ENCODE data around the gene FMN2.

Gene FMN2

GRCh38 chr1:240500647-240501046, 409.0 kb downstream of the FMN2 start:
- no peak overlapping the region for H3K4ac ChIP-seq (ENCODE audit: low read depth, low read length)
- H2AK5ac ChIP-seq (ENCODE audit: low read length) = no peak overlapping the region
- H3K4me2 ChIP-seq (ENCODE audit: low read length) = no peak overlapping the region
- H3K9ac ChIP-seq (ENCODE audit: low read length) = no peak overlapping the region
- H3K79me1 ChIP-seq (ENCODE audit: low read length) = no peaks in the 10 kb centered on the region
- no peak overlapping the region for H3K27ac ChIP-seq (ENCODE audit: low read depth, low read length)
- H2BK5ac ChIP-seq (ENCODE audit: low read length) = no peak overlapping the region
- DNase-seq = no peak
- H3K36me3 ChIP-seq (ENCODE audit: control insufficient read depth, insufficient read depth, low read length) = no peaks in the 10 kb centered on the region
- no peak overlapping the region for H4K5ac ChIP-seq (ENCODE audit: low read length)
- no peak overlapping the region for H3K23ac ChIP-seq (ENCODE audit: low read length)
- H3K4me1 ChIP-seq (ENCODE audit: control insufficient read depth, low read depth, low read length) = no peaks in the 10 kb centered on the region
- no CpG with 5 or more reads among the region's 4 CpGs for whole genome bisulfite sequencing (ENCODE audit: extremely low coverage, insufficient coverage, low lambda C conversion rate)
- no peak overlapping the region for H2BK120ac ChIP-seq (ENCODE audit: low read depth, low read length)
- no peak overlapping the region for H3K56ac ChIP-seq (ENCODE audit: low read length)
- H3K4me3 ChIP-seq (ENCODE audit: low read length) = no peak overlapping the region
- no peak overlapping the region for H2BK15ac ChIP-seq (replicated peaks; ENCODE audit: low read depth)
- no peaks in the 10 kb centered on the region for H3K79me2 ChIP-seq (ENCODE audit: control insufficient read depth, insufficient read depth, low read length)
- no peak overlapping the region for H4K8ac ChIP-seq (ENCODE audit: low read depth, low read length)
- no peaks in the 10 kb centered on the region for H3K27me3 ChIP-seq (ENCODE audit: insufficient read depth, low read length, poor library complexity)
- no peak overlapping the region for H3K18ac ChIP-seq (ENCODE audit: low read length)

GRCh38 chr1:240501115-240501514, 409.4 kb downstream of the FMN2 start:
- Histone ChIP-seq H3K36me3 (ENCODE audit: control insufficient read depth, insufficient read depth, low read length) (no peaks in the 10 kb centered on the region), H3K4me3 (ENCODE audit: low read length) (no peak overlapping the region), H3K79me1 (ENCODE audit: low read length) (no peaks in the 10 kb centered on the region), H3K18ac (ENCODE audit: low read length) (no peak overlapping the region), H2AK5ac (ENCODE audit: low read length) (no peak overlapping the region), H3K4me2 (ENCODE audit: low read length) (no peak overlapping the region), H4K8ac (ENCODE audit: low read depth, low read length) (no peak overlapping the region), H3K56ac (ENCODE audit: low read length) (no peak overlapping the region), H3K27me3 (ENCODE audit: insufficient read depth, low read length, poor library complexity) (no peaks in the 10 kb centered on the region), H3K79me2 (ENCODE audit: control insufficient read depth, insufficient read depth, low read length) (no peaks in the 10 kb centered on the region), H3K4ac (ENCODE audit: low read depth, low read length) (no peak overlapping the region), H3K27ac (ENCODE audit: low read depth, low read length) (no peak overlapping the region), H2BK15ac (replicated peaks; ENCODE audit: low read depth) (no peak overlapping the region), H2BK5ac (ENCODE audit: low read length) (no peak overlapping the region), H3K9ac (ENCODE audit: low read length) (no peak overlapping the region), H3K23ac (ENCODE audit: low read length) (no peak overlapping the region), H2BK120ac (ENCODE audit: low read depth, low read length) (no peak overlapping the region), H4K5ac (ENCODE audit: low read length) (no peak overlapping the region), H3K4me1 (ENCODE audit: control insufficient read depth, low read depth, low read length) (no peaks in the 10 kb centered on the region)
- no peak for DNase-seq
- no CpG with 5 or more reads among the region's 2 CpGs for WGBS (ENCODE audit: extremely low coverage, insufficient coverage, low lambda C conversion rate)

GRCh38 chr1:240503036-240503435, 411.4 kb downstream of the FMN2 start:
- Histone ChIP-seq H3K79me2 (ENCODE audit: control insufficient read depth, insufficient read depth, low read length) (no peaks in the 10 kb centered on the region), H2BK5ac (ENCODE audit: low read length) (no peak overlapping the region), H4K8ac (ENCODE audit: low read depth, low read length) (no peak overlapping the region), H3K4ac (ENCODE audit: low read depth, low read length) (no peak overlapping the region), H3K79me1 (ENCODE audit: low read length) (no peaks in the 10 kb centered on the region), H3K4me2 (ENCODE audit: low read length) (no peak overlapping the region), H4K5ac (ENCODE audit: low read length) (no peak overlapping the region), H3K9ac (ENCODE audit: low read length) (no peak overlapping the region), H3K4me1 (ENCODE audit: control insufficient read depth, low read depth, low read length) (no peaks in the 10 kb centered on the region), H3K36me3 (ENCODE audit: control insufficient read depth, insufficient read depth, low read length) (no peaks in the 10 kb centered on the region), H2BK120ac (ENCODE audit: low read depth, low read length) (no peak overlapping the region), H3K56ac (ENCODE audit: low read length) (no peak overlapping the region), H3K18ac (ENCODE audit: low read length) (no peak overlapping the region), H3K4me3 (ENCODE audit: low read length) (no peak overlapping the region), H2BK15ac (replicated peaks; ENCODE audit: low read depth) (no peak overlapping the region), H3K23ac (ENCODE audit: low read length) (no peak overlapping the region), H2AK5ac (ENCODE audit: low read length) (no peak overlapping the region), H3K27ac (ENCODE audit: low read depth, low read length) (no peak overlapping the region), H3K27me3 (ENCODE audit: insufficient read depth, low read length, poor library complexity) (no peaks in the 10 kb centered on the region)
- DNase-seq = no peak
- WGBS (ENCODE audit: extremely low coverage, insufficient coverage, low lambda C conversion rate) = no CpG with 5 or more reads among the region's 4 CpGs

GRCh38 chr1:240503558-240503957, 411.9 kb downstream of the FMN2 start:
- H3K9ac ChIP-seq (ENCODE audit: low read length) = no peak overlapping the region
- no peaks in the 10 kb centered on the region for H3K4me1 ChIP-seq (ENCODE audit: control insufficient read depth, low read depth, low read length)
- no peak for DNase-seq
- WGBS (ENCODE audit: extremely low coverage, insufficient coverage, low lambda C conversion rate) = no CpG with 5 or more reads among the region's 1 CpG
- no peak overlapping the region for H2BK15ac ChIP-seq (replicated peaks; ENCODE audit: low read depth)
- H3K27me3 ChIP-seq (ENCODE audit: insufficient read depth, low read length, poor library complexity) = no peaks in the 10 kb centered on the region
- no peak overlapping the region for H3K4me2 ChIP-seq (ENCODE audit: low read length)
- no peak overlapping the region for H4K5ac ChIP-seq (ENCODE audit: low read length)
- H3K56ac ChIP-seq (ENCODE audit: low read length) = no peak overlapping the region
- no peaks in the 10 kb centered on the region for H3K79me2 ChIP-seq (ENCODE audit: control insufficient read depth, insufficient read depth, low read length)
- no peak overlapping the region for H2BK120ac ChIP-seq (ENCODE audit: low read depth, low read length)
- H4K8ac ChIP-seq (ENCODE audit: low read depth, low read length) = no peak overlapping the region
- no peak overlapping the region for H3K23ac ChIP-seq (ENCODE audit: low read length)
- H3K79me1 ChIP-seq (ENCODE audit: low read length) = no peaks in the 10 kb centered on the region
- H3K27ac ChIP-seq (ENCODE audit: low read depth, low read length) = no peak overlapping the region
- H3K4me3 ChIP-seq (ENCODE audit: low read length) = no peak overlapping the region
- H3K18ac ChIP-seq (ENCODE audit: low read length) = no peak overlapping the region
- no peaks in the 10 kb centered on the region for H3K36me3 ChIP-seq (ENCODE audit: control insufficient read depth, insufficient read depth, low read length)
- H2BK5ac ChIP-seq (ENCODE audit: low read length) = no peak overlapping the region
- no peak overlapping the region for H3K4ac ChIP-seq (ENCODE audit: low read depth, low read length)
- H2AK5ac ChIP-seq (ENCODE audit: low read length) = no peak overlapping the region

- Histone ChIP-seq H3K27me3 (ENCODE audit: insufficient read depth, low read length, poor library complexity) (no peaks in the 10 kb centered on the region), H3K23ac (ENCODE audit: low read length) (no peak overlapping the region), H3K4me1 (ENCODE audit: control insufficient read depth, low read depth, low read length) (no peaks in the 10 kb centered on the region), H4K5ac (ENCODE audit: low read length) (no peak overlapping the region), H3K27ac (ENCODE audit: low read depth, low read length) (no peak overlapping the region), H3K4me2 (ENCODE audit: low read length) (no peak overlapping the region), H4K8ac (ENCODE audit: low read depth, low read length) (no peak overlapping the region), H3K9ac (ENCODE audit: low read length) (no peak overlapping the region), H3K36me3 (ENCODE audit: control insufficient read depth, insufficient read depth, low read length) (no peaks in the 10 kb centered on the region), H2BK15ac (replicated peaks; ENCODE audit: low read depth) (no peak overlapping the region), H3K4me3 (ENCODE audit: low read length) (no peak overlapping the region), H3K4ac (ENCODE audit: low read depth, low read length) (no peak overlapping the region), H3K56ac (ENCODE audit: low read length) (no peak overlapping the region), H3K79me2 (ENCODE audit: control insufficient read depth, insufficient read depth, low read length) (no peaks in the 10 kb centered on the region), H3K79me1 (ENCODE audit: low read length) (no peaks in the 10 kb centered on the region), H3K18ac (ENCODE audit: low read length) (no peak overlapping the region), H2BK120ac (ENCODE audit: low read depth, low read length) (no peak overlapping the region), H2BK5ac (ENCODE audit: low read length) (no peak overlapping the region), H2AK5ac (ENCODE audit: low read length) (no peak overlapping the region)
- no CpG with 5 or more reads among the region's 4 CpGs for WGBS (ENCODE audit: extremely low coverage, insufficient coverage, low lambda C conversion rate)
- DNase-seq = no peak
These were observed 414.5 kb downstream of the FMN2 start for GRCh38 chr1:240506176-240506575.

- H2AK5ac ChIP-seq (ENCODE audit: low read length) = no peak overlapping the region
- H3K79me2 ChIP-seq (ENCODE audit: control insufficient read depth, insufficient read depth, low read length) = no peaks in the 10 kb centered on the region
- no peak overlapping the region for H3K4me2 ChIP-seq (ENCODE audit: low read length)
- H3K4me3 ChIP-seq (ENCODE audit: low read length) = no peak overlapping the region
- H3K27ac ChIP-seq (ENCODE audit: low read depth, low read length) = no peak overlapping the region
- no CpG with 5 or more reads among the region's 3 CpGs for WGBS (ENCODE audit: extremely low coverage, insufficient coverage, low lambda C conversion rate)
- no peak for DNase-seq
- no peak overlapping the region for H2BK120ac ChIP-seq (ENCODE audit: low read depth, low read length)
- H3K56ac ChIP-seq (ENCODE audit: low read length) = no peak overlapping the region
- no peak overlapping the region for H3K4ac ChIP-seq (ENCODE audit: low read depth, low read length)
- H3K27me3 ChIP-seq (ENCODE audit: insufficient read depth, low read length, poor library complexity) = no peaks in the 10 kb centered on the region
- H4K5ac ChIP-seq (ENCODE audit: low read length) = no peak overlapping the region
- H2BK15ac ChIP-seq (replicated peaks; ENCODE audit: low read depth) = no peak overlapping the region
- no peak overlapping the region for H4K8ac ChIP-seq (ENCODE audit: low read depth, low read length)
- no peaks in the 10 kb centered on the region for H3K4me1 ChIP-seq (ENCODE audit: control insufficient read depth, low read depth, low read length)
- no peak overlapping the region for H3K23ac ChIP-seq (ENCODE audit: low read length)
- H2BK5ac ChIP-seq (ENCODE audit: low read length) = no peak overlapping the region
- no peak overlapping the region for H3K9ac ChIP-seq (ENCODE audit: low read length)
- no peak overlapping the region for H3K18ac ChIP-seq (ENCODE audit: low read length)
- H3K36me3 ChIP-seq (ENCODE audit: control insufficient read depth, insufficient read depth, low read length) = no peaks in the 10 kb centered on the region
- H3K79me1 ChIP-seq (ENCODE audit: low read length) = no peaks in the 10 kb centered on the region
These were observed 416.5 kb downstream of the FMN2 start for GRCh38 chr1:240508201-240508600.

Data from mesendoderm (in vitro differentiated cells).